ENCODE data around the gene RHOB.
"Not testable (repeated sequence)": the region's sequence is repeated elsewhere in the genome, so short reads cannot be mapped to it uniquely, and the experiment has no call there.

RHOB gene

GRCh38 chr2:20416723-20417122 is 30.2 kb upstream of the RHOB start:
- no peak overlapping the region for H3K4me3 ChIP-seq (ENCODE audit: low read length)
- DNase-seq (ENCODE audit: low read depth) = no peak

GRCh38 chr2:20417230-20417821 is 29.5 kb upstream of the RHOB start:
- not testable (repeated sequence) for H3K4me3 ChIP-seq (ENCODE audit: low read length); DNase-seq (ENCODE audit: low read depth)

More at GRCh38 chr2:20416723-20417122, 30.2 kb upstream of the RHOB start:
- TF ChIP-seq, protein P1, sequence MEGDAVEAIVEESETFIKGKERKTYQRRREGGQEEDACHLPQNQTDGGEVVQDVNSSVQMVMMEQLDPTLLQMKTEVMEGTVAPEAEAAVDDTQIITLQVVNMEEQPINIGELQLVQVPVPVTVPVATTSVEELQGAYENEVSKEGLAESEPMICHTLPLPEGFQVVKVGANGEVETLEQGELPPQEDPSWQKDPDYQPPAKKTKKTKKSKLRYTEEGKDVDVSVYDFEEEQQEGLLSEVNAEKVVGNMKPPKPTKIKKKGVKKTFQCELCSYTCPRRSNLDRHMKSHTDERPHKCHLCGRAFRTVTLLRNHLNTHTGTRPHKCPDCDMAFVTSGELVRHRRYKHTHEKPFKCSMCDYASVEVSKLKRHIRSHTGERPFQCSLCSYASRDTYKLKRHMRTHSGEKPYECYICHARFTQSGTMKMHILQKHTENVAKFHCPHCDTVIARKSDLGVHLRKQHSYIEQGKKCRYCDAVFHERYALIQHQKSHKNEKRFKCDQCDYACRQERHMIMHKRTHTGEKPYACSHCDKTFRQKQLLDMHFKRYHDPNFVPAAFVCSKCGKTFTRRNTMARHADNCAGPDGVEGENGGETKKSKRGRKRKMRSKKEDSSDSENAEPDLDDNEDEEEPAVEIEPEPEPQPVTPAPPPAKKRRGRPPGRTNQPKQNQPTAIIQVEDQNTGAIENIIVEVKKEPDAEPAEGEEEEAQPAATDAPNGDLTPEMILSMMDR (conservative IDR thresholded peaks at IDR 0.05; ENCODE audit: low read depth, low read length) = no peak

DNA sequence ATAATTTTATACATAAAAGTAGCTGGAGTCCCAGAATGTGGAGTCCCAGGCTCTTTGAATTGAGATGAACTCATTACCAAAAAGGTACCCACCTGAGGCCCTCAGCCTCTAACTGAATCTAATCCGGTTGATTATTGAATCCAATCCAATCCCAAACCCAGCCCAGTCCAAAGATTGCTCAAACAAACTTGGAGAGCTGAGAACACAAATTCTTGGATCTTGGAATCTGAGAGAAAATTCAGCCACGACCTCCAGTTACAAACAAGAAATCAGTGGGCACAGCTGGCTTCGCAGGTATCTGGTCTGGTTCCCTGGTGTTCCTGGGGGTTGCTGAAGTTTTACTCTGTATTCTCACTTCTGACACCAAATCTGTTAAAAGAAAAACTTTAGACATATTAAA is 28.4 kb upstream of the RHOB start:
- no peak for DNase-seq (ENCODE audit: low read depth)
- H3K4me3 ChIP-seq (ENCODE audit: low read length) = no peak overlapping the region
- TF ChIP-seq, protein P1 (conservative IDR thresholded peaks at IDR 0.05; ENCODE audit: low read depth, low read length) = no peak

DNA sequence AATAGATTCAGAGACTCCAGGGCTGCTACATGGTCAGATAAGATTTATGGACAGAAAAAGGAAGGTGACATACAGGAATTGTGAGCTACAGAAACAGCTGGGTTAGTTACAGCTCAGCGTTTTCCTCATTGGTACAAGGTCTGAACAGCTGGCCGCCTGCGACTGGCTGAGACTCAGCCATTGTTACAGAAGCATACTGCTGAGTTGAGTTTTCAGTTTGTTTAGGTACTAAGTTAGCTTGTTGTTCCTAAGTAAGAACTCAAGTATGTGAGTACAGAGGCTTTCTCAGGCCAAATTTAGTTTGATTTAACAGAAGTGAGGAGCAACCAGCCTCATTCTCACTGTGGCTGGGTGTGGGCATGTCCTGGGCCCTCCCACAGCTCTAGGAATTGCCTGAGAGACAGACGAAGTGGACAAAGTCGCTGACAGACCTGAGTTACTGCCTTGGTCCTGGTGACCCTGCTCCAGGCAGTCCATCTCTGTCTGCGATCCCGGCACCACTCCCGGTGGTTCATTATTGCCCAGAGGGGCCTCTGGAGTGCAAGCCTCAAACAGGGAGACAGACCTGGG is 27.8 kb upstream of the RHOB start:
- DNase-seq (ENCODE audit: low read depth) = no peak
- TF ChIP-seq, protein P1 (conservative IDR thresholded peaks at IDR 0.05; ENCODE audit: low read depth, low read length) = no peak

GRCh38 chr2:20419752-20420151 is 27.1 kb upstream of the RHOB start:
- TF ChIP-seq, protein P1 (conservative IDR thresholded peaks at IDR 0.05; ENCODE audit: low read depth, low read length) = no peak
- H3K4me3 ChIP-seq (ENCODE audit: low read length) = no peak overlapping the region
- DNase-seq (ENCODE audit: low read depth) = no peak

More for the DNA sequence above, 27.8 kb upstream of the RHOB start:
- H3K4me3 ChIP-seq (ENCODE audit: low read length) = no peak overlapping the region

DNA sequence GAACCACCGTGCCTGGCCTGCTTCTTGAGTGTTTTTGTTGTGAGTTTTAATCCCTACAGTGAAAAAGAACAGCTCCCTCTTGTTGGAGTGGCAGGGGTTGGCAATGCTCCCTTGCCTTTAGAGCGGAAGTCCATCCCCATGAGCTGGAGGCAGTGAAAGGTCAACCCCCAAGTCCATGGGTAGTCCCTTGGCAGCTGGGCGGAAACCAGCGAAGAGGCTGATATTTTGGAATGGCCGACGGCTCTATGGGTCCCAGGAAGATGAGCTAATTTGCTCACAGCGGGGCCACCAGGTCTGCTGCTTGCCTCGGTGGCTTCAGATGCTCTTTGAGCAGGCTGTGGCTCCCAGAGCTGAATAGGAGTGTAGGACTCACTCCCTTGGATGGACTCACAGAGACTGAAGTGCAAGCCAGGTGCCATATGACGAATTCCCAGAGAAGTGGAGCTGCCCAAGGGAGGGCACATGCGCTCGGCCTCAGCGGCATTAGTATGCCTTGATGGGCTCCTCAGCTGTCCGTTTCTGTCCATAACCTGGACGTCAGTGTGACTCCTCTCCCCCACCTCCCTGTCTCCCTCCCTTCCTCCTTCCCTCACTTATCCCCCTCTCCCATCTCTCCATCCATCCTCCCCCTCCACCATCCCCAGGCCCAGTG is 25.4 kb upstream of the RHOB start:
- no peak for DNase-seq (ENCODE audit: low read depth)
- TF ChIP-seq, protein P1 (conservative IDR thresholded peaks at IDR 0.05; ENCODE audit: low read depth, low read length) = no peak
- H3K4me3 ChIP-seq (ENCODE audit: low read length) = no peak overlapping the region

DNA sequence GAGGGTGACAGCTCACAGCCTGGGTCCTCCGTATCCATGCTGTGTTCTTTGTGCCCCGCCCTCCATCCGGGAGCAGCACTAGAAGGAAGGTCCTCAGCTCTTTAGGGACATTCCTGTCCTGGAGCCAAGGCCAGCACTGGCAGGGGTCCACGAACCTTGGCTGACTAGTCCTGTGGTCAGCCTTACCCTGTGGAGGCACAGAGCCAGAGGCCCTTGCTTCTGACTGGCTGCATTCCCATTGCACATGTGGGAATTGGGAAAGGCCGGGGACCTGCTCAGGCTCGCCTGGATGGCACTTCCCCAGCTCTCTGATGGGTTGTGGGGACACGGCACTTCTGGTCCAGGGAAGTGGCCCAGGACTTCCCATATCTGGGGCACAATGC is 24.9 kb upstream of the RHOB start:
- DNase-seq (ENCODE audit: low read depth) = peak; percentile 30

More for the DNA sequence above, 24.9 kb upstream of the RHOB start:
- no peak overlapping the region for H3K4me3 ChIP-seq (ENCODE audit: low read length)
- TF ChIP-seq, protein P1 (conservative IDR thresholded peaks at IDR 0.05; ENCODE audit: low read depth, low read length) = no peak

Measured in retinal pigment epithelial cell (primary cell).